ENCODE results near the gene LRRC39. TPM values are rescaled to one million over a fixed set of nuclear protein-coding genes. Genes with fewer than 3 reads are reported as not detected.

LRRC39 gene
- total RNA-seq, 1 experiment from 2014 or later, result 0.46 TPM

DNA sequence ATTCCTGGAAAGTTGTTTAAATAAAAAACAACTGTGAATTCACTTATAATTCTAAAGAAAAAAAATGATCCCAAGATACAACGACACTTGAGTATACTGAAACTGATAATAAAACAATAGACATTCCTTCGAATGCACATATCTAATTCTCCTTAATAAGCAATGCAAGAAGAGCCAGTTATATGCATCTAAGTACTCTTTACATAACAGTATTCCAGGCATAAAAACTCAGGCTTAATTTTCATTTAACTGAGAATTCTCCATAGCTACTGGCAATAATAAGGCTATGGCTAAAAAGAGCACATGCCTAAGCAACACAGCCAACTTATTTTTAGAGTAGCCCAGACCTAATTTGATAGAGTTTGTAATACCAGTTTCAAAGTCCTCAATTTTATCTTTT is 76.5 kb downstream of the LRRC39 start:
- DNase-seq (ENCODE audit: low spot score), result no peak
- Mint-ChIP-seq H3K4me3 (no peak overlapping the region), H3K9me3 (no peaks in the 10 kb centered on the region), H3K27me3 (ENCODE audit: low read depth) (no peaks in the 10 kb centered on the region), H3K4me1 (no peaks in the 10 kb centered on the region), H3K27ac (no peak overlapping the region), H3K36me3 (peaks cover 65% of the 10 kb centered on the region)
- ATAC-seq, result no peak
- ChIA-PET CTCF (no interaction called here), POLR2A (no interaction called here)
- TF ChIP-seq RORB (CRISPR knock-in tag; IDR thresholded peaks at IDR 0.05), result no peak
- TF ChIP-seq, protein P1, sequence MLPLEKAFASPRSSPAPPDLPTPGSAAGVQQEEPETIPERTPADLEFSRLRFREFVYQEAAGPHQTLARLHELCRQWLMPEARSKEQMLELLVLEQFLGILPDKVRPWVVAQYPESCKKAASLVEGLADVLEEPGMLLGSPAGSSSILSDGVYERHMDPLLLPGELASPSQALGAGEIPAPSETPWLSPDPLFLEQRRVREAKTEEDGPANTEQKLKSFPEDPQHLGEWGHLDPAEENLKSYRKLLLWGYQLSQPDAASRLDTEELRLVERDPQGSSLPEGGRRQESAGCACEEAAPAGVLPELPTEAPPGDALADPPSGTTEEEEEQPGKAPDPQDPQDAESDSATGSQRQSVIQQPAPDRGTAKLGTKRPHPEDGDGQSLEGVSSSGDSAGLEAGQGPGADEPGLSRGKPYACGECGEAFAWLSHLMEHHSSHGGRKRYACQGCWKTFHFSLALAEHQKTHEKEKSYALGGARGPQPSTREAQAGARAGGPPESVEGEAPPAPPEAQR (CRISPR knock-in tag; IDR thresholded peaks at IDR 0.05), result no peak
- TF ChIP-seq SMAD4 (CRISPR knock-in tag; IDR thresholded peaks at IDR 0.05), result no peak
- TF ChIP-seq SOX15 (CRISPR knock-in tag; IDR thresholded peaks at IDR 0.05), result no peak
- TF ChIP-seq ZNF219 (CRISPR knock-in tag; IDR thresholded peaks at IDR 0.05; ENCODE audit: borderline replicate concordance), result no peak
- TF ChIP-seq, protein P2, sequence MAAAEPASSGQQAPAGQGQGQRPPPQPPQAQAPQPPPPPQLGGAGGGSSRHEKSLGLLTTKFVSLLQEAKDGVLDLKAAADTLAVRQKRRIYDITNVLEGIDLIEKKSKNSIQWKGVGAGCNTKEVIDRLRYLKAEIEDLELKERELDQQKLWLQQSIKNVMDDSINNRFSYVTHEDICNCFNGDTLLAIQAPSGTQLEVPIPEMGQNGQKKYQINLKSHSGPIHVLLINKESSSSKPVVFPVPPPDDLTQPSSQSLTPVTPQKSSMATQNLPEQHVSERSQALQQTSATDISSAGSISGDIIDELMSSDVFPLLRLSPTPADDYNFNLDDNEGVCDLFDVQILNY (CRISPR knock-in tag; IDR thresholded peaks at IDR 0.05), result no peak
- TF ChIP-seq NR1H2 (CRISPR knock-in tag; IDR thresholded peaks at IDR 0.05), result no peak
- TF ChIP-seq NR3C1 (CRISPR knock-in tag; conservative IDR thresholded peaks at IDR 0.05; ENCODE audit: low read depth), result no peak
- TF ChIP-seq, protein P3, sequence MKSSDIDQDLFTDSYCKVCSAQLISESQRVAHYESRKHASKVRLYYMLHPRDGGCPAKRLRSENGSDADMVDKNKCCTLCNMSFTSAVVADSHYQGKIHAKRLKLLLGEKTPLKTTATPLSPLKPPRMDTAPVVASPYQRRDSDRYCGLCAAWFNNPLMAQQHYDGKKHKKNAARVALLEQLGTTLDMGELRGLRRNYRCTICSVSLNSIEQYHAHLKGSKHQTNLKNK (CRISPR knock-in tag; IDR thresholded peaks at IDR 0.05), result no peak
- TF ChIP-seq, protein P4, sequence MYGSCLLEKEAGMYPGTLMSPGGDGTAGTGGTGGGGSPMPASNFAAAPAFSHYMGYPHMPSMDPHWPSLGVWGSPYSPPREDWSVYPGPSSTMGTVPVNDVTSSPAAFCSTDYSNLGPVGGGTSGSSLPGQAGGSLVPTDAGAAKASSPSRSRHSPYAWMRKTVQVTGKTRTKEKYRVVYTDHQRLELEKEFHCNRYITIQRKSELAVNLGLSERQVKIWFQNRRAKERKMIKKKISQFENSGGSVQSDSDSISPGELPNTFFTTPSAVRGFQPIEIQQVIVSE (CRISPR knock-in tag; IDR thresholded peaks at IDR 0.05; ENCODE audit: borderline replicate concordance), result no peak
- TF ChIP-seq MXD4 (CRISPR knock-in tag; IDR thresholded peaks at IDR 0.05; ENCODE audit: borderline replicate concordance), result no peak
- TF ChIP-seq, protein P5, sequence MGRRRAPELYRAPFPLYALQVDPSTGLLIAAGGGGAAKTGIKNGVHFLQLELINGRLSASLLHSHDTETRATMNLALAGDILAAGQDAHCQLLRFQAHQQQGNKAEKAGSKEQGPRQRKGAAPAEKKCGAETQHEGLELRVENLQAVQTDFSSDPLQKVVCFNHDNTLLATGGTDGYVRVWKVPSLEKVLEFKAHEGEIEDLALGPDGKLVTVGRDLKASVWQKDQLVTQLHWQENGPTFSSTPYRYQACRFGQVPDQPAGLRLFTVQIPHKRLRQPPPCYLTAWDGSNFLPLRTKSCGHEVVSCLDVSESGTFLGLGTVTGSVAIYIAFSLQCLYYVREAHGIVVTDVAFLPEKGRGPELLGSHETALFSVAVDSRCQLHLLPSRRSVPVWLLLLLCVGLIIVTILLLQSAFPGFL (CRISPR knock-in tag; IDR thresholded peaks at IDR 0.05; ENCODE audit: borderline replicate concordance), result no peak
- TF ChIP-seq, protein P6, sequence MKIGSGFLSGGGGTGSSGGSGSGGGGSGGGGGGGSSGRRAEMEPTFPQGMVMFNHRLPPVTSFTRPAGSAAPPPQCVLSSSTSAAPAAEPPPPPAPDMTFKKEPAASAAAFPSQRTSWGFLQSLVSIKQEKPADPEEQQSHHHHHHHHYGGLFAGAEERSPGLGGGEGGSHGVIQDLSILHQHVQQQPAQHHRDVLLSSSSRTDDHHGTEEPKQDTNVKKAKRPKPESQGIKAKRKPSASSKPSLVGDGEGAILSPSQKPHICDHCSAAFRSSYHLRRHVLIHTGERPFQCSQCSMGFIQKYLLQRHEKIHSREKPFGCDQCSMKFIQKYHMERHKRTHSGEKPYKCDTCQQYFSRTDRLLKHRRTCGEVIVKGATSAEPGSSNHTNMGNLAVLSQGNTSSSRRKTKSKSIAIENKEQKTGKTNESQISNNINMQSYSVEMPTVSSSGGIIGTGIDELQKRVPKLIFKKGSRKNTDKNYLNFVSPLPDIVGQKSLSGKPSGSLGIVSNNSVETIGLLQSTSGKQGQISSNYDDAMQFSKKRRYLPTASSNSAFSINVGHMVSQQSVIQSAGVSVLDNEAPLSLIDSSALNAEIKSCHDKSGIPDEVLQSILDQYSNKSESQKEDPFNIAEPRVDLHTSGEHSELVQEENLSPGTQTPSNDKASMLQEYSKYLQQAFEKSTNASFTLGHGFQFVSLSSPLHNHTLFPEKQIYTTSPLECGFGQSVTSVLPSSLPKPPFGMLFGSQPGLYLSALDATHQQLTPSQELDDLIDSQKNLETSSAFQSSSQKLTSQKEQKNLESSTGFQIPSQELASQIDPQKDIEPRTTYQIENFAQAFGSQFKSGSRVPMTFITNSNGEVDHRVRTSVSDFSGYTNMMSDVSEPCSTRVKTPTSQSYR (CRISPR knock-in tag; IDR thresholded peaks at IDR 0.05), result no peak
- TF ChIP-seq ZNF671 (CRISPR knock-in tag; IDR thresholded peaks at IDR 0.05), result no peak
- TF ChIP-seq CBFB (CRISPR knock-in tag; IDR thresholded peaks at IDR 0.05; ENCODE audit: low read depth), result no peak
- no peak for TF ChIP-seq HMGA2 (CRISPR knock-in tag; IDR thresholded peaks at IDR 0.05)
- TF ChIP-seq OVOL2 (CRISPR knock-in tag; IDR thresholded peaks at IDR 0.05; ENCODE audit: borderline replicate concordance), result no peak

DNA sequence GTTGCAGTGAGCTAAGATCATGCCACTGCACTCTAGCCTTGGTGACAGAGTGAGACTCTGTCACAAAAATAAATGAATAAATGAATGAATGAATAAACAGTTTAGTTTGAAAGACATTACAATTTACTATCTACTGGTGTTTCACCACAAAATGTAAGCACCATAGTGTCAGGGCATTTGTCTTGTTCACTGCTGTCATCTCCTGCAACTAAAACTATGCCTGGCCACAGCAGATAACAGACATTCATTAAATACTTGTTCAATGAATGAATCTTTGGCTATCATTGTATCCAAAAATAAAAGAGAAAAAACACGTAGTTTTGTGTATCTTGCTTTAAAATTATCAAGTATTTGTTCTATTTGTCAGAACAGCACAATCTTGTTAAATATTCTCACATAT is 77.9 kb downstream of the LRRC39 start:
- Mint-ChIP-seq H3K4me3 (no peak overlapping the region), H3K27ac (no peak overlapping the region), H3K27me3 (ENCODE audit: low read depth) (no peaks in the 10 kb centered on the region), H3K9me3 (peaks cover 6% of the 10 kb centered on the region), H3K4me1 (no peaks in the 10 kb centered on the region), H3K36me3 (peaks cover 72% of the 10 kb centered on the region)
- ChIA-PET CTCF (no interaction called here), POLR2A (interaction anchor here (0.6 kb wide), 1 partner anchor 29 kb away, joined by 7 read pairs; no protein-coding TSS in a partner anchor)
- TF ChIP-seq SP1 (CRISPR knock-in tag; conservative IDR thresholded peaks at IDR 0.05) (no peak), ETV6 (CRISPR knock-in tag; IDR thresholded peaks at IDR 0.05) (no peak), SMAD4 (CRISPR knock-in tag; IDR thresholded peaks at IDR 0.05) (no peak)
- TF ChIP-seq, protein P3 (CRISPR knock-in tag; IDR thresholded peaks at IDR 0.05), result no peak
- TF ChIP-seq, protein P7, sequence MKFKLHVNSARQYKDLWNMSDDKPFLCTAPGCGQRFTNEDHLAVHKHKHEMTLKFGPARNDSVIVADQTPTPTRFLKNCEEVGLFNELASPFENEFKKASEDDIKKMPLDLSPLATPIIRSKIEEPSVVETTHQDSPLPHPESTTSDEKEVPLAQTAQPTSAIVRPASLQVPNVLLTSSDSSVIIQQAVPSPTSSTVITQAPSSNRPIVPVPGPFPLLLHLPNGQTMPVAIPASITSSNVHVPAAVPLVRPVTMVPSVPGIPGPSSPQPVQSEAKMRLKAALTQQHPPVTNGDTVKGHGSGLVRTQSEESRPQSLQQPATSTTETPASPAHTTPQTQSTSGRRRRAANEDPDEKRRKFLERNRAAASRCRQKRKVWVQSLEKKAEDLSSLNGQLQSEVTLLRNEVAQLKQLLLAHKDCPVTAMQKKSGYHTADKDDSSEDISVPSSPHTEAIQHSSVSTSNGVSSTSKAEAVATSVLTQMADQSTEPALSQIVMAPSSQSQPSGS (CRISPR knock-in tag; IDR thresholded peaks at IDR 0.05; ENCODE audit: borderline replicate concordance, low read depth), result no peak
- TF ChIP-seq, protein P8, sequence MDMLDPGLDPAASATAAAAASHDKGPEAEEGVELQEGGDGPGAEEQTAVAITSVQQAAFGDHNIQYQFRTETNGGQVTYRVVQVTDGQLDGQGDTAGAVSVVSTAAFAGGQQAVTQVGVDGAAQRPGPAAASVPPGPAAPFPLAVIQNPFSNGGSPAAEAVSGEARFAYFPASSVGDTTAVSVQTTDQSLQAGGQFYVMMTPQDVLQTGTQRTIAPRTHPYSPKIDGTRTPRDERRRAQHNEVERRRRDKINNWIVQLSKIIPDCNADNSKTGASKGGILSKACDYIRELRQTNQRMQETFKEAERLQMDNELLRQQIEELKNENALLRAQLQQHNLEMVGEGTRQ (CRISPR knock-in tag; IDR thresholded peaks at IDR 0.05), result no peak
- no peak for ATAC-seq
- no peak for DNase-seq (ENCODE audit: low spot score)

Measured in WTC11 (cell line).